Upper lobe of left lung (tissue), 4 donors: ENCODE measurements around the gene ATPAF1.

ENCODE experiments used
- EP300 ChIP-seq, 4 donors: sonication (generic); formaldehyde crosslinking; IDR thresholded peaks; one replicate each; pipeline ENCODE4 v1.5.1; 2017; ENCODE audit warnings: antibody characterized with exemption in 4 of 4, control low read depth in 2 of 4
- POLR2AphosphoS5 ChIP-seq, 2 donors: sonication (generic); formaldehyde crosslinking; IDR thresholded peaks; one replicate each; pipeline ENCODE4 v1.5.1; 2017; ENCODE audit warnings: antibody characterized with exemption in 2 of 2

GRCh38 chr1:46647611-46648010, 20.6 kb downstream of the ATPAF1 start:
- TF ChIP-seq EP300 (IDR thresholded peaks at IDR 0.05), result no peak
- TF ChIP-seq POLR2AphosphoS5 (IDR thresholded peaks at IDR 0.05), result no peak
